NCI-H1930 (cell line): ENCODE measurements around the gene SHANK3.
"Not testable (repeated sequence)": the region's sequence is repeated elsewhere in the genome, so short reads cannot be mapped to it uniquely, and the experiment has no call there.

Experiments
- DNase-seq, 2 experiments: peaks; one replicate each; lab custom pipeline; 2025; lab: John Stamatoyannopoulos, UW

The SHANK3 gene

DNA sequence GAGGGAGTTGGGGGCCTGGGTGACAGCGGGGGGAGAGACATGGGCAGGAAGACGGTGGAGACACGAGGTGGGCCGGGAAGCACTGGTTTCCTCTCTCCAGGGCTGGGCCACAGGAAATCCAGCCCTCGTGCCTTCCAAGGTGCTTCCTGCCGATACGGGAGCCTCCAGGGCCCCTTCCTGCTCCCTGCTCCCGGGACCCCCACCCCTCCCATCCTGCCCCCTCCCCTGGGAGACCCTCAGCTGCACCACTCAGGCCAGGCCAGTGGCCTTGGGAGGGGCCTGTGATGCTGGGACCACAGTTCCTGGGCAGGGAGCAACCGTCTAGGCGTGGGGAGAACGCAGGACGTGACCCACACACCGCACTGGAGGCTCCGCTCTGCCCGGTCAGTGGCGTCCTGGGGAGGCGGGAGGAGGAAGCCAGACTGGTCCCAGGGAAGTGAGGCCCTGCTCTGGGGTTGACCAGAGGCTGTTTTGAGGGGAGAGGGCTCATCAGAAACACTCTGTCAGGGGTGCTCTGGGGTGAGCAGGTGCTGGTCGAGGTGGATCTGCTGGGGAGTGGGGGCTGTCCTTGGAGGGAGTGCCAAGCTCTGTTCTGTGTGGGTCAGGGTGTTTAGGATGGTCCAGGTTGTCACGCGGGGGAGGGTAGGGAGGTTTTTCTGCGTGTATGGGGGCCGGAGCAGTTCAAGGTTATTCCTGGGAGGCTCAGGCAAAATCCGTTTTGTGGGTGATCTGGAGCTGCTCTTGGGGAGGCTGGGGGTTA, at the start of gene SHANK3:
Gene SHANK3 (plus strand): TSS at position 353 of the 760 bp plus-strand sequence.
- no peak for DNase-seq

GRCh38 chr22:50624347-50625130, 48.1 kb upstream of the SHANK3 start:
- DNase-seq = no peak

DNA sequence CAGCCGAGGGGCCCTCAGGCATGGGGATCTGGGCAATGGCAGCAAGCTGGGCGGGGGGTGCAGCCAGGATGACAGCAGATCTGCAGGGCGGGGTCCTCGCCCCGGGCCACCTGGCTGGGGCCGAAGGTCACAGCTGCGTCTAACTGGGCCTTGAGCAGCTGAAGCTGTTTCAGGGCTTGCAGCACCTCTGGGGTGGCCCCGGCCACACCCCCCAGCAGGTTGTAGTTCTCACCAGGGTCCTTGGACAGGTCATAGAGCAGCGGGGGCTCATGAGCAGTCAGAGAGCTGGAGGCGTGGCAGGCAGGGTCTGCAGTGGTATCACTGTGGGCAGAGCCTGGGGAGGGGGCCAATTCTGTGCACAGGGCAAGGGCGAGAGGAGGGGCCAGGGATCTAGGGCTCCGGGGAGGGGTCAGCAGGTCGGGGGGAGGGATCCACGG, 47.5 kb upstream of the SHANK3 start:
- no peak for DNase-seq

GRCh38 chr22:50625568-50626313, 46.9 kb upstream of the SHANK3 start:
- no peak for DNase-seq

DNA sequence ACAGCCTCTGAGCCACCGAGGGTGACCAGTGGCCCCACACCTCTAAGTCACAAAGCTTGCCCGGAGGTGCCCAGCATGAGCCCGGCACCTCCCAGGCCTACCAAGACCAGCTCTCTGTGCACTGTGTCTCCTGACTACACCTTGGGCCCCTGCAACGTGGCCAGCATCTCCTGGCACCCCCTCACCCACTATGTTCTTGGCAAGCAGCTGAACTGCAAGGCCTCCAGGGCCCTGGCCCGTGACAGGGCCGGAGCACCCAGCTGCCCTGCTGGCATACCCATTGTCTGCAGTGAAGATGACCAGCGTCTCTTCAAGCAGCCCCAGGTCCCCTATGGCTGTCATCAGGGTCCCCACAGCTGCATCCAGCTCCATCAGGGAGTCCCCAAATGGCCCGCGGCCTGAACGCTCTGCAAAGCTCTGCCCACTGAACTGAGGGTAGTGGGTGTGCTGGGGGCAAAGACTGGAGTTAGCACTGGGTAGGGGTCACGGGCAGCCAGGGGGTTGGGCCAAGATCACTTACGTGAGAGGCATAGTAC, 46.2 kb upstream of the SHANK3 start:
- no peak for DNase-seq

DNA sequence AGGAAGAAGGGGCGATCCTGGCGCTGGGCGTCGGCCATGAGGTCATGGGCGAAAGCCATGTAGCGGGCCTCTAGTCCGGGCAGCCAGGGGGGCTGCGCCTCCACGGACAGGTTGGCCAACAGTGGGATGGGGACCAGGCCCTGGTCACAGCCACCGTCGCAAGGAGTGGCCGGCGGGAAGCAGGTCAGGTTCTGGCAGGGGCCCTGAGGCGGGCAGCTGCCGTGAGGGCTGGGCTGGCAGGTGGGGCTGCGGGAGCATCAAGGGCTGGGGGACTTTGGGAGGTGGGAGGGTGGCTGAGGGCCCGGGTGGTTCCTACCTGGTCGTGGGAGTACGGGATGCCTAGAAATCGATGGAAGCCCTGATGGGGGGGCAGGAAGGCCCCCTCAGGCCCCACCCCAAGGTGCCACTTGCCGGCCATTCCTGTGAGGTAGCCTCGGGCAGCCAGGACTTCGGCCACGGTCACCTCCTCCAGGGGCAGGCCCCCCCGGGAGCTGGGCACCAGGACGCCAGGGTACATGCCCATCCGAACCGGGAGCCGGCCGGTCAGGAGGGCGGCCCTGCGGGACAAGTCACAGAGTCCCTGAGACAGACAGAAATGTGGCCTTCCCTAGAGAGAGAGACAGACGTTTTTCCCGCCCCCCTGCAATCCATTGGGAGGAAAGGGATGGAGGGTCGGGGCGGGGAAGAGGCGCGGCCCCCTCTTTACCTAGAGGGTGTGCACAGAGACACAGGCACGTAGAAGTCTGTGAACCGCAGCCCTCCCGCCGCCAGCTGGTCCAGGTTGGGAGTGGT, 45.6 kb upstream of the SHANK3 start:
- DNase-seq = no peak

DNA sequence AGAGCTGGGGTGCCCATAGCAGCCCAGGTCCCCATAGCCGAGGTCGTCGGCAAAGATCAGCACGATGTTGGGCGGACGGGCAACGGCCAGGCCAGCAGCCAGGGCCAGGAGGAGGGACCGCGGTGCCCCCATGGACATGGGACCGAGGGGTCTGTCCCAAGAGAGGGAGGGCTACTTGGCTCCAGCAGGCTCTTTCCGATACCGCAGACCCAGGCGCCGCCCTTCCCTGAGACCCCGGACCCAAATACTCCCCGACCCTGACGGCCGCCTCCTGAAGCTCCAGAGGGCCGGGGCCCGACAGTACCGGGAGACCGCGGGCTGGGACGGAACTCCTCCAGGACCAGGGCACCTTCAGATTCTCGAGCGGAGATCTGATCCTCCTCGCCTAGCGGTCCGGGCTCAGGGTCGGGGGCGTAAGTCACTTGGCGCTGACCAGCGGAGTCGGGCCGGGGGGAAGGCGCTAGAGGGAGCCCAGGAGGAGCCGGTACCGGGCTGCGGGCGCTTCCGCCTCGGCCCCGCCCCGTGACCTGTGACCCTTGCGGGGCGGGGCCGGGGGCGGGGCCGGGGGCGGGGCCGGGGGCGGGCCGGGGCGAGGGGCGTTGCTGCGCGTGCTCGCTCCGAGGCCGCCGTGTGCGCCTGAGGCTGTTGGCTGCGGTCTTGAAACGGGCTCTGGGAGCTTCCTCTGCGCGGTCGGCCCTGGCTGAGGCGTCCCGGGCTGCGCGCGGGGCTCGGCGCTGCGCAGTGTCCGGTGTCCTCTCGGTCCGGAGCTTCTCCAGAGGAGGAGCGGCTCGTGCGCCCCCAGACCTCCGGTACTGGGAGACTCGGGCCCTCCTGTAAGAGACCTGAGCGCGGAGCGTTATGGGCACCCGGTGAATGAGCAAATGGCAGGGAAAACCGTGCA, 44.7 kb upstream of the SHANK3 start, which contains the start of gene ARSA:
Gene ARSA (minus strand): TSS at position 511 of the 901 bp plus-strand sequence. CDS start 373 bp downstream, at position 138.
- peak; percentile 71 for DNase-seq

DNA sequence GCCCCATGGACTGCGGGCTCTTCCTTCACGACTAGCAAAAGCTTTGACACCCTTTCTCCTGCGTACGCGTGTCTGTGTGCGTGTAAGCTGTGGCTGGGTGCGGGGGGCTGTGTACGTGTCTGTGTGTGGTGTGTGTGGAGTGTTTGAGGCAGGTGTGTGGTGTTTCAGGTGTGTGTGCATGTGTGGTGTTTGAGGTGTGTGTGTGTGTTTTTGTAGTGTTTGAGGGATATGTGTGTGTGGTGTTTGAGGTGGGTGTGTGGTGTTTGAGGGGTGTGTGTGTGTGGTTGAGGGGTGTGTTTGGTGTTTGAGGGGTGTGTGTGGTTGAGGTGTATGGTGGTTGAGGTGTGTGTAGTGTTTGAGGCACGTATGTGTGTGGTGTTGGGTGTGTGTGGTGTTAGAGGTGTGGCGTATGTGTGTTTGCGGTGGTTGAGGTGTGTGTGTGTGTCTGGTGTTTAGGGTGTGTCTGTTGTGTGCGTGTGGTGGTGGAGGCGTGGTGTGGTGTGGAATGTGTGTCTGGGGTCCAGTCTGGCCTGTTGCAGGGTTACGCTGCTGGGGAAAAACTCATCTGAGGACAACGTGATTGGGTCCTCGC, 44.0 kb upstream of the SHANK3 start:
- no peak for DNase-seq

GRCh38 chr22:50630376-50630775, 42.2 kb upstream of the SHANK3 start:
- no peak for DNase-seq

GRCh38 chr22:50633086-50633485, 39.5 kb upstream of the SHANK3 start:
- DNase-seq = no peak

GRCh38 chr22:50633771-50634170, 38.9 kb upstream of the SHANK3 start:
- no peak for DNase-seq

DNA sequence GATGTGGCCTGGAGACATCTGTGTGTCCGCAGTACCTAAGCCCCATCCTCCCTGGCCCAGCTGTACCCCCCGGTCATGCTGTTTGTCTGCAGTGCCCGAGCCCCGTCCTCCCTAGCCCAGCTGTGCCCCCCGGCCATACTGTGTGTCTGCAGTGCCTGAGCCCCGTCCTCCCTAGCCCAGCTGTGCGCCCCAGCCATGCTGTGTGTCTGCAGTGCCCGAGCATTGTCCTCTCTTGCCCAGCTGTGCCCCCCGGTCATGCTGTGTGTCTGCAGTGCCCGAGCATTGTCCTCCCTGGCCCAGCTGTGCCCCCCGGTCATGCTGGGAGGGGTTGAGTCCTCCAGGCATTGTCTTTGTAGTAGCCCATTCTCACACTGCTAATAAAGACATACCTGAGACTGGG, 37.0 kb upstream of the SHANK3 start:
- DNase-seq = no peak

DNA sequence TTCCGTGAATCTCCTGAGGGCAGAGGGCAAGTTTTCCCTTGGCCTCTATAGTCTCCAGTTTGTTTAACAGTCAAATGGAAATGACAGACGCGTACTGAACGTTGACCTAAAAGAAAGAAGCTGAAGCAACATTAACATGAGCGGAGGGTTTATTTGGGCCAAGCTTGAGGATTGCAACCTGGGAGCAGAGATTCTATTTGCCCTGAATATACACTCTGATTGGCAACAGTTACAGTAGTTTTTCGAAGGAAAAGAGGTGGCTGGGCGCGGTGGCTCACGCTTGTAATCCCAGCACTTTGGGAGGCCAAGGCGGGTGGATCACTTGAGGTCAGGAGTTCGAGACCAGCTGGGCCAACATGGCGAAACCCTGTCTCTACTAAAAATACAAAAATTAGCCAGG, 32.3 kb upstream of the SHANK3 start:
- DNase-seq = not testable (repeated sequence)

DNA sequence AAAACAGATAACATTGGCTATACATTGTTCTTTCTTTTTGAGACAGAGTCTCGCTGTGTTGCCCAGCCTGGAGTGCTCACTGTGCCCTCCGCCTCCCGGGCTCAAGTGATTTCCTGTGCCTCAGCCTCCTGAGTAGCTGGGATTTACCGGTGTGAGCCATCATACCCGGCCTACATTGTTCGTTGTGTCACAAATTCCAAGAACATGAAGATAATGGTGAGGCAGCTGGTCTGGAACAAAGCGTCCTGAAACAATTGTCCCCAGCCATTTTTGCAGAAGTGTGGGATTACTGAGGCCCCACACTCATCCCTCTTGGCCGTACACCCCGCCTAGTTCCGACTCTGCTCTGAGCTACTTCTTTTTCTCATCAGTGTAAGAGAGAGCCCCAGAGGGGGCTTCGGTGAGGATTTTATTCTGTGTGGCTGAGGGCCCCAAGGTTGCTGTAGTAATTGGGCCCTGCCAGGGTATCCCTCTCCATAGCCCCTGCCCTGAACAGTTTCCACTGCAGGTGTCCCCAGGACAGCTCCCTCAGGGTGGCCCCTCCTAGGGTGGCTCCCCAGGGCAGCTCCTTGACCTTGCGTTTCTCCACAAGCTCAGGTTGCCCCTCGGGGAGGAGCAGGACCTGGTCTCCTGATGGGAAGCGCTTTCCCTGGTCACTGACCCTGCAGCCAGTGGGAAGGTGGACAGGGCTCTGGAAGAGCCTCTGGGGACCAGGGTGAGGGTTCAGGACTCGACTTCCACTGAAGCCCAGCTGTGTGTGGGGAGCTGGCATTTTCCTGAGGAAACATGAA, 31.6 kb upstream of the SHANK3 start:
- DNase-seq = no peak

DNA sequence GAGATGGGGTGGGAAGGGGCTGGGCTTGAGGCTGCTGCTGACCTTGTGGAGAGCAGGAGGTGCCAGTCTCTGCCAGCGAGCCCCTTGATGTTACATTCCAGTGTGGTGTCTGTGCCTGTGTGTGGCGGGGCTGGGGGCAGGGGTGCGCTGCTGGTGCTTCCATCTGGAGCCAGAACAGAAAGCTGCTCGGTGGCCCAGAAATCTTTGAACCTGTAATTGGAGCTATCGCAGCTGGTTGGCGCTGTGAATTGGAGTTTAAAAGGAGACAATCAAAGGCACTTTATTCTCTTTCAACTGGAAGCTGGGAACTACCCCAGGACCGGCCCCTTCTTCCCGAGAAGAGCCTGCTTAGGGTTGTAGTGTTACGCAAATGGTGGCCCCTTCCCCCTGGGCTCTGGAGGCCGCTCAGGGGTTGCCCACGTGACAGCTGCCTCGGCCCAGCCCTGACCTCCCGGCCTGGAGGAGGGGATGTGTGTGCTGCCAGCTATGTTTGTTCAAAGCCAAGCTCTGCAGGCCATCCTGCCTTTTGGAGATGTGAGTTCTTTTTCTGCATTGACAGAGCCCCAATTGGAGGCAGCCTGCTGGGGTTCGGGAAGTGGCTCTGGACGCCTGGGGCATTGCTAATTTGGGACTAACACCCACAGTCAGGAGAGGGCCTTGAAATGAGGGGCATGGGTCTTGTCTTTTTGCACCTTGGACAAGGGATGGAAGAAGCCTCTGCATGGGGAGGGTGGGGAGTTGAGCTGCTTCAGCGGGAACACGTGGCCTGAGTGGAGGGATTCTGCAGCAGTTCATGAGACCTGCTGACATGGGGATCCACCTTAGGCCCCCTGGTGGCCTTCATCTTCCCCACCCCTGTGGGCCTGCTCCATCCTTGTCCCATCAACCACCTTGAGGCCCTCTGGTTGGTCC, 30.7 kb upstream of the SHANK3 start:
- no peak for DNase-seq

DNA sequence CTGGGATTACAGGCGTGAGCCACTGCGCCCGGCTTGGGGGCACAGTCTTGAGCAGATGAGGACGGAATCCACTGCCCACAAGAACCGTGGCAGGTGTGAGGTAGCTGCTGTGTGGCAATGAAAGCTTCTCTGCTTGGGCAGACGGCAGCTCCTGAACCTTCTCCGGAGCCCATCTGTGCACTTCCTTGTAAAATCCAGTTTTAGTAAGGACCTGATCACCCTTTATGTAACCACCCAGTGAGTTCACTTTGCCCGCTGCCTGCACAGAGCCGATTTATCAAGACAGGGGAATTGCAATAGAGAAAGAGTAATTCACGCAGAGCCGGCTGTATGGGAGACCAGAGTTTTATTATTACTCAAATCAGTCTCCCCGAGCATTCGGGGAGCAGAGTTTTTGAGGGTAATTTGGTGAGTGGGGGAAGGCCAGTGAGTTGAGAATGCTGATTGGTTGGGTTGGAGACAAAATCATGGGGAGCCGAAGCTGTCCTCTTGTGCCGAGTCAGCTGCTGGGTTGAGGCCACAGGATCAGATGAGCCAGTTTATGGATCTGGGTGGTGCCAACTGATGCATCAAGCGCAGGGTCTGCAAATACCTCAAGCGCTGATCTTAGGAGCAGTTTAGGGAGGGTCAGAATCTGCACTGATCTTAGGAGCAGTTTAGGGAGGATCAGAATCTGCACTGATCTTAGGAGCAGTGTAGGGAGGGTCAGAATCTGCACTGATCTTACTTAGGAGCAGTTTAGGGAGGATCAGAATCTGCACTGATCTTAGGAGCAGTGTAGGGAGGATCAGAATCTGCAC, 29.4 kb upstream of the SHANK3 start:
- DNase-seq = not testable (repeated sequence)

- DNase-seq = not testable (repeated sequence)
These were observed 28.9 kb upstream of the SHANK3 start for GRCh38 chr22:50643821-50644101.
